PFSK-1 (cell line): Measurements from ENCODE around the gene ZNF664.

Experiments used
- FOXP2 ChIP-seq: optimal IDR thresholded peaks from 2 replicates; pipeline ENCODE3; 2011; ENCODE audit warnings: borderline replicate concordance, control low read depth, inconsistent platforms; ENCODE audit not compliant: insufficient read depth; ENCODE audit errors: extremely low read length, extremely low read depth
- POLR2AphosphoS5 ChIP-seq: IDR thresholded peaks from 2 replicates; pipeline ENCODE4 v1.6.1; 2012; ENCODE audit warnings: low read depth, mild to moderate bottlenecking, control low read depth, low read length, moderate library complexity
- REST ChIP-seq, 2 experiments: IDR thresholded peaks; 2 replicates each; pipeline versions ENCODE4 v1.6.1 to v1.8.0; 2011 to 2012; ENCODE audit warnings: low read depth in 2 of 2, low read length in 2 of 2, control low read depth in 1 of 2, inconsistent platforms in 1 of 2, mild to moderate bottlenecking in 1 of 2, moderate library complexity in 1 of 2; ENCODE audit not compliant: insufficient read depth in 1 of 2
- SIN3A ChIP-seq: IDR thresholded peaks from 2 replicates; pipeline ENCODE4 v1.6.1; 2012; ENCODE audit warnings: mild to moderate bottlenecking, low read length, moderate library complexity, borderline replicate concordance; ENCODE audit not compliant: insufficient read depth
- TAF1 ChIP-seq: IDR thresholded peaks from 2 replicates; pipeline ENCODE4 v1.6.1; 2012; ENCODE audit warnings: low read length, control low read depth, borderline replicate concordance; ENCODE audit not compliant: insufficient read depth

GRCh38 chr12:123962513-123962912 is 10.5 kb upstream of the ZNF664 start:
- TF ChIP-seq POLR2AphosphoS5: no peak
- TF ChIP-seq REST (IDR thresholded peaks at IDR 0.05; ENCODE audit: insufficient read depth in 1 of 2, low read depth in 2 of 2, low read length in 2 of 2): no peak
- TF ChIP-seq TAF1: no peak
- TF ChIP-seq SIN3A: no peak
- no peak for TF ChIP-seq FOXP2
